HG02885 (cell line): ENCODE measurements around the gene ROPN1L.
"Not testable (repeated sequence)": the region's sequence is repeated elsewhere in the genome, so short reads cannot be mapped to it uniquely, and the experiment has no call there.

Experiments used
- ATAC-seq: cut with Tn5 transposase; IDR thresholded peaks from one replicate; pipeline ENCODE4 v1.9.1; 2021; ENCODE audit warnings: mild to moderate bottlenecking; ENCODE audit not compliant: unreplicated experiment, poor library complexity

ROPN1L gene

DNA sequence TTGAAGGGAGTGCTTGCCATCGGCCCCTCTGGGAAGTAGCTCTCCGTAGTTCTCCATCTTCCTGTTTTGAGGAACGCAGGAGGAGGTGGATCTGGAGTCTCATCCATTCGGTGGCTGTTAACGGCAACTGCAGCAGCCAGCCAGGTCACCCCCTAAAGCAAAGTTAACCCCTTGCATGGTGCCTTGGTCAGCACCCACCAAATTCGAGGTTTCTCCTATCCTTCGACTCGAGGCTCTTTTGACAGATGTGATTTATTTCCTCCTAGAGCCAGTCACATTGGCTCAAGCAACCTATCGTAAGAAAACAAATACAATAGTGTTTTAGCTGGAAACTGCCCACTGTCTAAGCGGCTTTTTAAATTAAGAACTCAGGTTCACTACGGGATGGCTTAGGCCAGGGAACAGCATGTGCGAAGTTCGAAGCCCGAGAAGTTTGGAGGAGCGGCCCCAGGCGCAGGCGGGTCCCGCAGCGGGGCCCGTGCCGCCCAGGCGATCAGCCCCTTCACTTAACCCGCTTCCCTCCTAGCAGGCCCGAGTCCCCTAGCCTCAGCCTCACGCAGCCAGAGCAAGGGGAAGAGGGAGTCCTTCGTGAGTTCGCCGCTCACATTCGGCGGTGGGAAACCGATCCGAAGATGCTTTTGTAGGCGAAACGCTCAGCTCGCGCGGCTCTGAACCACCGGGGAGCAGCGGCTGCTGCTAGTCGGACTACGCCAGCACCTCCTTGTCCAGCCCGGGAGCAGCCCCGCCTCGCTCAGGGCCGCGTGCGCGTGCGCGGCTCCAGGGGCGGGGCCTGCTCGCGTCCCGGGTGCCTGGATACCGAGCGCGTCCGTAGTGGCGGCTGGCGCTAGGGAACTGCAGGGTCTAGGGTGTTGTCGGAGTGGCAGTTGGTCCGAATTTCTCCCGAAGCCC, at the start of gene ROPN1L:
ROPN1L (plus strand) TSS at position 797 of the 909 bp plus-strand sequence. CDS start 289 bp downstream, outside the sequence.
- peak; percentile 98 for ATAC-seq

DNA sequence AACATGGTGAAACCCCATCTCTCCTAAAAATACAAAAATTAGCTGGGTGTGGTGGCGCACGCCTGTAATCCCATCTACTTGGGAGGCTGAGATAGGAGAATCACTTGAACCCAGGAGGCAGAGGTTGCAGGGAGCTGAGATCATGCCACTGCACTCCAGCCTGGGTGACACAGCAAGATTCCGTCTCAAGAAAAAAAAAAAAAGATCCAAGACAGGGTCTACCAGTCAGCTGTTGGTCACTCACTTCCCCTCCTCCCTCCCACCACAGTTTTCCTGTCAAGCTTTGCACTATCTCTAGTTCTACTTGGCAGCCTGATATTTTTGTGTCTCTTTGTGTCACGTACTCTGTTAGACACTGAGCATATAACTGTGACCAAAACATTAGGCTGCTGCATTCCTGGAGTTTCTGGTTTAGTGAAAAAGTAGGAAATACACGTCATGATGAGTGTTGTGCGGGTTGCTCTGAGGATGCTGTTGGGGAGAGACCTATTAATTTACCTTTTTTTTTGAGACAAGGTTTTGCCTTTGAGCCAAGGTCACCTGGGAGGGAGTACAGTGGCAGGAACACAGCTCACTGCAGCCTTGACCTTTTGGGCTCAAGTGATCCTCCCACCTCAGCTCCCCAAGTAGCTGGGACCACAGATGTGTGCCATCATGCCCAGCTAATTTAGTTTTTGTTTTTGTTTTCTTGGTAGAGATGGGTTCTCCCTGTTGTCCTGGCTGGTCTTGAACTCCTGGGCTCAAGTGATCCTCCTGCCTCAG, 48.9 kb upstream of the ROPN1L start:
- not testable (repeated sequence) for ATAC-seq

DNA sequence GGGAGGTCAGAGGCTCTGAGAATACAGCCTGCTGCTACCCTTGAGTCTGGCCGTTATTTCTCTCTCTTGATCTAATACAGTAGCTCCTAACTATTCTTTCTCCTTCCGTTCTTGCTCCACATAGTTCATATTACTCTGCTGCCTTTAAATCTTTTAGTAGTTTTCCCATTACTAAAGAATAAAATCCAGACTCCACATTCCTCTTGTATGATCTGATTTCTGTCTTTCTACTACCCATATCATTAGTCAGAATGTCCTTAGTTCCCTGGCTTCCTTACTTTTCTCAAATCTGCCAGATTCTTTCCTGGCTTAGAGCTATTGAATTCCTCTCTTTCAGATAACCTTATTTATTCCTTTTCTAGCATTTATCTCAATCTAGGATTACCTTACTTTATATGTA, 48.2 kb upstream of the ROPN1L start:
- no peak for ATAC-seq

DNA sequence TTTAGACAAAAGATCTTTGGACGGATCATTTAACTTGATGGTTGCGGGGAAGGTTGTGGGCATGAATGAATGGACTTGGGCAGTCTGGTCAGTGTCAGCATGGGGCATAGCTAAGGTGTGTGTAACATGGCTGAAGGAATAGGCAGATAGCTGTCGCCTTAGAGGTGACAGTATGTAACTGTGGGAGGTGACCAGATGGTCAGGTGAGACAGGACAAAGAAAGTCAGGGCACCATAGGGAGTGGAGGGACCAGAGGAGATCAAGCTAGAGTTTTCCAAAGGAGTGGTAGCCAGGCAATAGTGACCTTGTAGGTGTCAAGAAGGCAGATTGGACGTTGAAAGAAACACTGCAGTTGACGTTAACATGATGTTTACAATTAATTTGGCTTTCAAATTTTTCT, 45.1 kb upstream of the ROPN1L start:
- ATAC-seq, result no peak

DNA sequence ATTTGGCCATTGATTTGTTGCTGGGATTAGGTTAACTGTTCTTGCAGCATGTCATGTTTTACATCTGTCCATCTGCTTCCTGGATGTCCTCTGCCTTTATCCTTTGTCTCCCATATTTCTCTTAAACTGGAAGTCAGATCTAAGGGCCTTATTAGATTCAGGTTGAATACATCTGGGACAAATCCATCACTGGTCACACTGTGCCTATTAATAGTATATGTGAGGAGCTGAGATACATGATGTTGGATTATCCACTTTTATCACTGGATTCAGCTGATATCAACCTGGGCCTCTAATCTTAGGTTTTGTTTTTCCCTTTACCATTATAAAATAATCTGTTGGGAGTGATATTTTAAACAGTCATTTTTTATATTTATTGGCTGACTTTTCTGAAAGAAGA, 41.8 kb upstream of the ROPN1L start:
- ATAC-seq, result no peak

DNA sequence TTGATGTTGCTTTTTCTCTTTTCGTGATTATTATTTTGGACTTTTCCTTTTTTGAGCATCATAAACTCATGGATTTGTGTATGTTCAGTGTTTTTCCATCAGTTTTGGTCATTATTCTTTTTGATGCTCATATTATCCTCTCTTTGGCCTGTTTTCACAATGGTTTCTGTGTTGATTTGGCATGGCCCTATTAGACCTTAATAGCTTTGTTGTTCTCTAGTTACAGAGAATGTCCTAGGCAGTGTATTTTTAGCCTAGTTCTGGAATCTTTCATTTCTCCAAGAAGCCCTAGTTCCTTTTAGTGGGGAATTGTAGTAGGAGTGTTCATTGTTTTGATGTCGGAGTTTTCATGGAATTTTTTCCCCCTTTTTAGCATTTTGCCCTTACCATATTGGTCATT, 41.3 kb upstream of the ROPN1L start:
- no peak for ATAC-seq

DNA sequence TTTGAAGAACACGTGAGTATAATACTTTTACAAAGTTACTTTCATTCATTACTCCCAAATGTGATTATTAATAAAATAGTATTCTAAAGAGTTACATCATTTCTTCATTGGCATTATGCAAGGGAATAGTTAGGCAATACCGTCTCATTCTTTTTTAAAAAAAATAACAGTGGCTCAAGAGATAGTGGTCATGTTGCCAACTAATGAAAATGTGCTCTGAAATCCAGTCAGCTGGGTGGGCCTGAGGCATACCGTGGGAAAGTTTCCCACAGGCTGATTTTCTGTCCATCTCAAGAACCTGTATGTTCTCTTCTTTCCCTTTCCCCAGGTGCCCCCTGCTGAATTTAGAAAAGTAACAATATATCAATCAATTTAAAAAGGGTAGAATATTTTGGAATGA, 40.8 kb upstream of the ROPN1L start:
- ATAC-seq, result no peak

DNA sequence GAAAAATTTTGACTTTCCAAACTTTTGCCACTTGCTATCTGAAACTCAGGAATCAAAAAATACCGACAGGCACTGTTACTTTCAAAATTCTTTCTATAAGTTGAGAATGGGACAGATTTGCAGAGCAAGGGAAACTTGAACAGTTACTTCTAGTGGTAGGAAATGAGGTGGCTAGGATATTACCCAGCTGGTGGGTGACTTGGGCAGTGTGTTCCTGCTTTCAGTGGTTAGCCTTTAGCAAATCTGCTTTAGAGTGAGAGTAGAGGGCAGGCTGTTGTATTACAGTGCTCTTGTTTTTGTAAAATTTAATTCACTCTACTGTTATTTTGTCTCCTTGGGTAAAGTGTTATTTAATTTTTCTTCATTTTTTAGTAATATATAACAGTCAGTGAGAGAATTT, 40.2 kb upstream of the ROPN1L start:
- ATAC-seq, result peak; percentile 54

DNA sequence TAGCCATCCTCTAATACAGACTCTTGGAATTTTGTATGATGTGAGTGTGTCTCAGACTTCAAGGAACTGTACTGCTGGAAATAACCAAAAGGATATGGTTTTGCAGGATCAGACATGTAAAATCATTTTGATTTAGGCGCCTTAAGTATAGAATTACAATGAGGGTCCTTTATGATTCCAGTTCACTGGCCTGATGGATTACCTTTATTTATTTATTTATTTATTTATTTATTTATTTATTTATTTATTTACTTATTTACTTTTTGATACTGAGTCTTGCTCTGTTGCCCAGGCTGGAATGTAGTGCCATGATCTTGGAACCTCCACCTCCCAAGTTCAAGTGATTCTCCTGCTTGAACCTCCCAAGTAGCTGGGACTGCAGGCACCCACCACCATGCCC, 37.9 kb upstream of the ROPN1L start:
- ATAC-seq, result no peak

DNA sequence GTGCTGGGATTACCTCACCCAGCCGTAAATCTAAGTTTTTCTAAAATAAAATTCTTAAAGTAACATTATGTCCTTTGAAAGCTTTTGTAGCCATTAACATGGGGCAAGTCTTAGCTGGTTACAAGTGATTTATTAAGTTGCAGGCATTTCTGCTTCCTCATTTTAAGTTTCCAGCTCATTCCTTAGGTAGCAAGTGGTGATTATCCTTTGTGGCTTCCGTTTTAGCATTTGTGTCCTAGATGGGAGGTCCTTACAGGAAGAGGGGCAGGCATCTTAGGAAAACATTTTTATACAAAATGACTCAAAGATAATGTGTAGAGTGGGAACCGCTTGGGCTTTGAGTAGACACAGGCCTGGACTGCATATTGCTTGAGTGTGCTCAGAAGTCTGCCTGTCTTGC, 35.0 kb upstream of the ROPN1L start:
- no peak for ATAC-seq

DNA sequence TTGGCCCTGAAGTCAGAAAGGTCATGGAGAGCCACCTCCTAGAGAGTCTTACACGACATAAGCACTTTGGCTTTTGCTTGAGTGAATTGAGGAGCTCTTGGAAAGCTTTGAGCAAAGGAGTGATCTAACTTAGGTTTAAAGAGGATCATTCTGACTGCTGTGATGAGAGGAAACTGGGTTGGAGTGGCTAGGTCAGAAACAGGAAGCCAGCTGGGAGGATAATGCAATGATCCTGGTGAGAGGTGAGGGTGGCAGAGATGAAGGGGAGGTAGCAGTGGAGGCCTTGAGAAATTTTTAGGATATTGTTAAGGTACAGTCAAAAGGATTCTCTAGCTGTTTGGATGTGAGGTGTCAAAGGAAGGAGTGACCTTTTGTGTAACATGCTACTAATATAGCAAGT, 32.2 kb upstream of the ROPN1L start:
- ATAC-seq, result no peak

DNA sequence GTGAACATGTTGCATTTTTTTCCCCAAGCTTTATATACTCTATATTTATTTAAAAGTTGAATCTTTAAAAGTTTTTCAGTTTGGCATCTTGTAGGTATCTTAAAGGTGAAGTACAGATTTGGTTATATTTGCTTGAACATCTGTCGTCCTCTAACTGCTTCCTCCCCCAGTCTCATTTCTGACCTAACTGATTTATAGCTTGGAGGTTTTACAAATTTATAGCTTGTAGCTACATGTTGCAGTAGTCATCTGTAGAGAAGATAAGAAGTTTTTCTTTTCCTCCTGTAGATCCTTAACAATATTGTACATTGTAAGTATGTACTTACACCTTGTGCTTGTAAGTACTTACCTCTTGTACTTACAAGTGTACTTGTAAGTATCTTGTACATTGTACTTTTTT, 31.0 kb upstream of the ROPN1L start:
- ATAC-seq, result no peak

DNA sequence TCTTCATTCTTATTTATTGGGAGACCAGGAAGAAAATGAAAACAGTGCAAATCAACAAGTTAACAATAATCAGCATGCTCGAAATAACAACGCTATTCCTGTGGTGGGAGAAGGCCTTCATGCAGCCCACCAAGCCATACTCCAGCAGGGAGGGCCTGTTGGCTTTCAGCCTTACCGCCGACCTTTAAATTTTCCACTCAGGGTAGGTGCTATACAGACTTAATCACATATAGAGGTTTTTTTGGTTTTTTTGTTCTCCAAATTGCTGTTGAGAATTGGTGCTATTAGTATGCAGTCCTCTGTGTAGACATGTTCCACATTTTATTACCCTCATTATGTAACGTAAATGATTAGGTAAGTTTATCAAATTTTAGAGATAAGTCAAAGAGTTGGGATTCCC, 30.3 kb upstream of the ROPN1L start:
- ATAC-seq, result no peak

DNA sequence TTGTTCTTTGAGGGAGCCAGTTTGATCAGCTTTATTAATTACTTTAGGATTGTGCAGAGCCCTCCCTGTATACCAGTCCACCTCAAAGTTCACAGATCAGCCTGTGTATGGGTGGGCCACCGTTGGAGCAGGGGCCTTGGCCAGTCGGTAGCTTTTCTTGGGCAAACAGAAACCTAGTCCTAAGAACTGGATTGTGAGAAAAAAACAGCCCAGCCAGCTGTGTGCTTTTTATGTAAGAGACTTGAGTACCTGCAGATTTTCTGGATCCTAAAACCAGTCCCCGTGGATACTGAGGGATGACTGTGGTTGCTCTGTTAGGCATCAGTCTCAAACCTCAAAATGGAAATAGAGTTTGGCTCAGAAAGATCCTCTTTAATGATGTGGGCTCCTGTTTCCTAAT, 24.8 kb upstream of the ROPN1L start:
- ATAC-seq, result no peak

DNA sequence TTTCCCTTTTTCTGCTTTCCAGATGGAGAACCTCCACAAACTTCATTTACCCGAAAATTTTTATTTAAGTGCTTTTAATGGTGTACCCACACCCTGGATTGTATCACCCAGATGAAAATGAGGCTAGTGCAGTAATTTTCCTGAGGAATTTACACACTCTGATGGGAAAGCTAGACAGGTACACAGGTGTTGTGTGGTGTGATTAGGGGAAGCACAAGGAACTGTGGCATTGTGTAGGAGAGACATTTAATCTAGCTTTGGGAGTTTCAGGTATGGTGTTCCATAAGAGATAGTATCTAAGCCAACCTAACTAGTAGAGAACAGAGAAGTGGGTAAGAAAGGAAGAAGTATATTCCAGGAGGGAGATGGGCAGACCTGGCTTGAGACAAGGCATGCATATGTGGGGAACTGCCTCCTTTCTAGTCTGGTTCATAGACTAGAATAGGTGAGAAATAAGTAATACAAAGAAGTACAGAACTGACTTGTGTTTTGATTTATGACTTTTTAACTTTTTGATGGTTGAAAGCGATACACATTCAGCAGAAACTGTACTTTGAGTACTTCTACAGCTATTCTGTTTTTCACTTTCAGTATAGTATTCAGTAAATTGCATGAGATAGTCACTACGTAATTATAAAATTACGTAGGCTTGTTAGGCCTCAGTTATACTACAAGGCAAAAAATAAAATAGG, 22.9 kb upstream of the ROPN1L start:
- ATAC-seq, result peak; percentile 81

DNA sequence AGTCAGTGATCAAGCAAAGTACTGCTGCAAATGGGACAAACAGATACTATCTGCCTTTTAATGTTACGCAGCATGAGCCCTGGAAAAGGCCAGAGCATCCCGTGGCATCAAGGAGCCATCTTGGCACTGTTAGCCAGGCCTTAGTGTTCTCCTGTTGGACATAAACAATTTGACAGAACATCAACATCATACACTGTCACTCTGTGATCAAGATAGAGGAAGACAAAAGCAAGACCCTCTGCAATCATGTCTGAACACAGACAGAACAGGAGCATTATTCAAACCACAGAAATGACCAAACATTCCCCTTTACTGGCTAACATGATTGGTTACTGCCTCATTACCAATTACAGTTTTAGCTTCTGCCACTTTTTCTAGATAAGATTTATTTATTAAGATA, 21.2 kb upstream of the ROPN1L start:
- no peak for ATAC-seq

DNA sequence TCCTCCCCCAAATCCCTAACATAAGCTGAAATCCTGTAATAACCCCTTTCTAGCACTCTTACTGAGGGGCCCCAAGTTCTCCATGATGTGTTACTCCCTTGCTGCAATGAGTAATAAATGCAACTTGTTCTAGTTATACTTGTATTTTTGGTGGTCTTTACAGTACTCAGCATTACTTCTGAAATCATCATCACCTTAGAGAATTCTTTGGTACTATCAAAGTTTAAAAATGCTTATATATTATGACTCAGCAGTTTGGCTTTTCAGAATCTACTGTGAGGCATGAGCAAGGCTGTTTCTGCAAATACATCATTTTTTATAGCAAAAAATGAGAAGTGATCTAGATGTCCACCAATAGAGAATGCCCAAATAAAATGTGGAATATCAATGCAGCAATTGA, 20.7 kb upstream of the ROPN1L start:
- ATAC-seq, result no peak

DNA sequence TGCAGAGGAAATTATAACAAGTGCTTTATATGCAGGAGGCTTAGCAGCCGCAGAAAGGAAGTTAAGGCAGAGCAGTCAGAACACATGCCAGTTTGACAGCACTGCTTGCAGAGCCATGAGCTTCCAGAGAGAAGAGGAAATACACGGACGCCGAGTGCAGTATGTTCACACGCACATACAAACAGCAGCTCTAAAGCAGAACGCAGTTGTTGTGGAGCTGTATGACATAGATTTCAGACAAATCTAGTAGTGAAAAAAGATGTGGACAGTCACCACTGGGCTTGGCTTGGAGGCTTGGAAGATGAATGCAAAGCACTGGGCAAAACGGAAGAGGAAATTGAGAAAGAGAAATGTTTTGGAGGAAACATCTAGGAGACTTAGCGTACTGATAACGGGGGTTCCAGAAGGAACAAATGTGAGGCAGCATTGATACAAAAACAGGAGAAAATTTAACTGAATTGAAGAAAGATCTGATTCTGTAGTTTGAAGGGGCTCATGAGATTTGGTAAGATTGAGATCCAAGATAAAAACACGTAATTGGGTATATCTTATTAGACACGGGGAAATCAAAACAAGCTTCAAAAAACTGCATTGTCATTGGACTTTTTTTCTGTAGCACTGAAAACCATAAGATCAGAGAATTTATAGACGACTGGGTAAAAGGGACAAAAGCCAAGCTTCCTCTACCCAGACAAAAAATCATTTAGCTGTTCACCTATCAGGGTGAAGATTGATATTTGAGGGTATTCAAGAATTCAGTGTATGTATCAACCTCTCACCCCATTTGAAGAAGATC, 19.6 kb upstream of the ROPN1L start:
- ATAC-seq, result no peak

DNA sequence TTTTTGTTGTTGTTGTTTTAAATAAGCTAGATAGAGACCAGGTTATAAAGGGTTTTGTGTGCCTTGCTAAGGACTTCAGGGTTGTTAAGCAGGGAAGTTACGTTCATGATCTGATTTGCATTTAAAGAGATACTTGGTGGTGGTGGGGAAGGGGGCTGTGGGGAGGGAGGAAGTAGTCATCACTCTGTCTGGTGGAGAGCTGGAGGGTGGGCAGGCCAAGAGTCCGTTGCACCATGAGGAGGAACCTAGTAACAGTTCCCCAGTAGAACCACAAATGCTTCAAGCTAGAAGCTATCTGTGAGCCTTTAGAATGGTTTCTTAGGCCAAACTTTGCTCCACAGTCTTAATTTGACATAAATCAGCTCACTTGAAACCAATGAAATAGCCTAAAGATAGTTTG, 18.7 kb upstream of the ROPN1L start:
- no peak for ATAC-seq

DNA sequence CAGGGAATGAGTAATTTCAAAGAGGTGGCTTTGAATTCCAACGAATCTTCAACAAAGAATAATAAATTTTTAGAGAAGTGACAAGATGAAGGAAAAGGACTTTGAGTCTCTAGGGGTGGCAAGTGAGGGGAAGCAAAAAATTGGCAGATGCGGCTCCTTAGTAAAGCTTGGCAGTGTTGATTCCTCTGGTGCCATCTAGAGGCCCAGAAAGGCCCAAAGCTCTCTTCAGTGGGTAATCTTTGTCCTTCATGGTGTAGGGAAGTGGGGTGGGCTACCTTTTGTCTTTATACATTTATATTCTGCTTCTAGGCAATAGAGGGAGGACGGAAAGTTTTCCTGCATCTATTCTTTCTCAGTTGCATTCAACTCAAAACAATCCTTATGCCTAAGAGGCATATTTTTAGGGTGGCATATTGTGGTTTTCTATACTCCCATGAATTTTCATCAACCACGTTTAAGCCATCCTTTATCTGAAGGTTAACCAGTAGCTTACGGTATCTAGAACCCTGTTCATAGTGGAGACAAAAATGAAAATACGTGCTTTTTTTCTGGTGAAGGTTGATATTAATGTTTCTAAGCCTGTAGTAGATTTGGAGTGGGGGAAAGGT, 17.5 kb upstream of the ROPN1L start:
- peak; percentile 50 for ATAC-seq
